ENCODE data around the gene TSC2.

GRCh38 chr16:2072926-2073325 is 25.1 kb downstream of the TSC2 start:
- TF ChIP-seq CTCF (IDR thresholded peaks at IDR 0.05; ENCODE audit: low read depth, low read length) (no peak), MYC (IDR thresholded peaks at IDR 0.05; ENCODE audit: low read depth, low read length) (no peak), POLR2A (IDR thresholded peaks at IDR 0.05; ENCODE audit: extremely low read depth, insufficient read length) (no peak)
